ENCODE data around the gene P2RX1.

- TF ChIP-seq GATA3 (IDR thresholded peaks at IDR 0.05; ENCODE audit: low read depth, low read length) = no peak
- no peak for TF ChIP-seq GATA2 (IDR thresholded peaks at IDR 0.05; ENCODE audit: low read depth, low read length)
Measured at GRCh38 chr17:3944485-3945388, 28.5 kb upstream of the P2RX1 start.

Measured in SH-SY5Y (cell line).